NCI-H2029 treated with DMSO at 0.1 percent for 48 hours (cell line): Measurements from ENCODE around the gene RHOBTB1.
"Not testable (repeated sequence)": the region's sequence is repeated elsewhere in the genome, so short reads cannot be mapped to it uniquely, and the experiment has no call there.

Experiments used
- DNase-seq: peaks from one replicate; lab custom pipeline; 2025; lab: John Stamatoyannopoulos, UW

The RHOBTB1 gene, protein sequence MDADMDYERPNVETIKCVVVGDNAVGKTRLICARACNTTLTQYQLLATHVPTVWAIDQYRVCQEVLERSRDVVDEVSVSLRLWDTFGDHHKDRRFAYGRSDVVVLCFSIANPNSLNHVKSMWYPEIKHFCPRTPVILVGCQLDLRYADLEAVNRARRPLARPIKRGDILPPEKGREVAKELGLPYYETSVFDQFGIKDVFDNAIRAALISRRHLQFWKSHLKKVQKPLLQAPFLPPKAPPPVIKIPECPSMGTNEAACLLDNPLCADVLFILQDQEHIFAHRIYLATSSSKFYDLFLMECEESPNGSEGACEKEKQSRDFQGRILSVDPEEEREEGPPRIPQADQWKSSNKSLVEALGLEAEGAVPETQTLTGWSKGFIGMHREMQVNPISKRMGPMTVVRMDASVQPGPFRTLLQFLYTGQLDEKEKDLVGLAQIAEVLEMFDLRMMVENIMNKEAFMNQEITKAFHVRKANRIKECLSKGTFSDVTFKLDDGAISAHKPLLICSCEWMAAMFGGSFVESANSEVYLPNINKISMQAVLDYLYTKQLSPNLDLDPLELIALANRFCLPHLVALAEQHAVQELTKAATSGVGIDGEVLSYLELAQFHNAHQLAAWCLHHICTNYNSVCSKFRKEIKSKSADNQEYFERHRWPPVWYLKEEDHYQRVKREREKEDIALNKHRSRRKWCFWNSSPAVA

GRCh38 chr10:60944058-60944909 lies at the start of gene RHOBTB1:
Gene RHOBTB1 (minus strand): TSS chr10:60944185. CDS start chr10:60911542, 32,643 bp downstream.
- DNase-seq, result no peak

- no peak for DNase-seq
These were observed 48.7 kb upstream of the RHOBTB1 start for GRCh38 chr10:60992636-60993035.

- DNase-seq, result no peak
These were observed 46.7 kb upstream of the RHOBTB1 start for GRCh38 chr10:60990663-60991062.

- DNase-seq, result no peak
These were observed 45.5 kb upstream of the RHOBTB1 start for GRCh38 chr10:60989400-60989876.

GRCh38 chr10:60986791-60987190 lies 42.8 kb upstream of the RHOBTB1 start:
- DNase-seq, result no peak

- DNase-seq, result no peak
These were observed 42.0 kb upstream of the RHOBTB1 start for GRCh38 chr10:60985951-60986350.

DNA sequence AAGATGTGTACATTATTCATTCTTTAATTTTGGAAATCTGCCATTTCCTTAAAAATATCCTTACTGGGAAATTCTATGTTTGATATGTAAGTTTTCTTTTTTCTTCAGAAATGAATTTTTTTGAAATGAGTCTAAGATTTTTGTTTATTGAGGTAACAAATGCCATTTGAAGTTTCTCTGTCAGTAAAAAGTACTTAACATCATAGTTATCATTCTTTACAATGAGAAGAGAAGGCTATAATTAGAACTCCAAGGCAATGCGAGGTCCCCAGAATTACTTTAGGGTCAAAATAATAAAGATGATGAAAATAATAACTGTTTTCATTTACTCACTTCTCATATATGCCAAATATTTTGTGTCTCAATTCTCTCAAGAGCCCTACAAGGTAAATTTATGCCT lies 37.0 kb upstream of the RHOBTB1 start:
- DNase-seq, result no peak

- DNase-seq, result no peak
These were observed 35.7 kb upstream of the RHOBTB1 start for GRCh38 chr10:60979667-60980104.

DNA sequence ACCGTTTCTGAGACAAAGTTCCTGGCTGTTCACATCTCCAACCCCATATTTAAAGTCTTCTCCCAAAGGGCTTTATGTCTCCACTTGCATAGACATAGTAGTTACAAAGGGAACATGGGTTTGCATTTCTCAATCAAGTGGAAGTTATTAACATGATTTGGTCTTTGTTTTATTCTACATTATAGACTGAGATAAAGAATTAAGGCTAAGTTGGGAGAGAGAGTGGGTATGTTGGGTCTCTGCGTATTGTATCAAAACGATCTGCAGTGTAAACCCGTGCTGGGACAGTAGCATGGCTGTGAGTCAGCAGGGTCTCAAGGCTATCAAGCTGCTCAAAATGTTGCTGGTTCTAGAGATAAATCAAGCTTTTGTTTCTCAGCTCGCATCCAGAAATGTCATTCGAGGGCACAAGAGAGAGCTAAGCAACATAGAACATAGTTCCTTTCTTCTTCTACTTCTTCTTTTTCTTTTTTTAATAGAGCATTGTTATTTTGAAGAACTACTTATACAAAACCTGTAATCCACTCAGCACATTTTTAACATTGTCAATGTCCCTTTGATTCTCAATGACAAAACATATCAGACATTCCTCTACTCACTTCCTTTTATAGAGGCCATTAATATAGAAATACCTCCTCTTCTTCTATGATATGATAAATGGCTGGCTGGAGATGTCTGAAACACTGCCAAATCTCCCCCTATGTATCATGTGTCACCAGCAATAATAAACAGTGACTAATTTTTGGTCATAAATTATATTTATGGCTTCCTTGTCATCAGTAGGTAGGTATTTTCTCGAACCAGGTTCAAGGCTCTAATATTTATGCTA lies 34.5 kb upstream of the RHOBTB1 start:
- DNase-seq, result no peak

- DNase-seq, result no peak
These were observed 33.5 kb upstream of the RHOBTB1 start for GRCh38 chr10:60977161-60978122.

DNA sequence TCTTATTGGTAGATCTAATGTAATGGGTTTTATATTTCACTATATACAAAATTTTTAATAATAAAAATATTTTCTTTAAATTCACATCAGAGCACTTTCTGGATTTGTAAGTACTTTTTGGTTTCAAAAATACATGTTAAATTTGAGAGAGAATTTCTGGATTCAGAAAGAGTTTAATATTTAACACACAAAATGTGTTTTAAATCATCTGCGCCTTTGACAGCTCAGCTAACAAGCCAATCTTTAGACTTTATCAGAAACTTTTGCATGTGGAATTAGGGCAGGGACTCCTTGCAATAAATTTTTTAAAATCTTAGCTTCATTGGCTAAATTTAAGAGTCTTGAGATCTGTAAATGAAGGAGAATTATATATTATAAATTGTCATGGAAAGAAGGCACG lies 32.7 kb upstream of the RHOBTB1 start:
- DNase-seq, result no peak

GRCh38 chr10:60975716-60976115 lies 31.7 kb upstream of the RHOBTB1 start:
- no peak for DNase-seq

DNA sequence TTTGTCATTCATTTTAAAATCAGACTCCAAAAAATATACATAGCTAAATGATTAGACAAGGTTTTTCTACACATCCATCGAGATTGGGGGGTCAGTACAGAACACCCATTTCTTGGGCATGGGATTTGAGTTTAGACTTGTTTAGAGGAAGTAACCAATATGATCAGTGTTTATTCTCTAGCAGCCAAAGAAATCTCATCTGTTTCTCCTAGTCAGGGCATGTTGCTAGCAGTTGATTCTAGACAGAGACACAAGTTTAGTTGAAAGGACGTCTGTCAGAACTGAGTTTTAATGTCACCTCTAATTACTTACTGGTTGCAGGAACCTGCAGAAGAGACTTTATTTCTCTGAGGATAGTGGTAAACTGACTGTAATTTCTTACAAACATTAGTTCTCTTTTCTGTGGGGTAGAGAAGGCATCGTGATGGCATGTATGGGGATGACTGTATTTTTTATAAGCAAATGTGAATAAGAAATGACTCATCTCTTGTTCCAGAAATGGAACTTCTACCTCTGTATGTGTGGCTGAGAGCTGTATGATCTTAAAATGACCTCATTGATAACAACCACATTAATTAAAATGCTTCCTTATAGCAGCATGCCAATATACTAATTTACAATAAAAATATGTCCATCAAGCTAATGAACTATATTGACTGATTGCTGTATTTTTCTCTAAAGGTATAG lies 30.6 kb upstream of the RHOBTB1 start:
- no peak for DNase-seq

DNA sequence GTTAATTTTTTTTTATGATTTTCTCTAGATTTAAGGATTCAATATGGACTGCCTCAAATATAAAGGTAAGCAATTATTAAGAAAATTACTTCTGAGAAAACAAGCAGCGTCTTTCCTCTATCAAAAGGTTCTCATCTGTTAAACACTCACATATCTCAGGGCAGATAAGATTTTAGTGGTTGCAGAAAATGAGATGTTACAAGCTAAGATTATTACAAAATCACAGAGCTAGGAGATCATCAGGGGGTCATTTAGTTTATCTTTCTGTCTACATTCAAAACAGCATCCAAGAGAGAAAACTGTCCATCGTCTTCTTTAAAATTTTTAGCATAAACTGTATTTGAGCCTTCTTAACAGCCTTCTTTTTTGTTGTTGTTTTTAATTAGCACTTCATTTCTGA lies 29.1 kb upstream of the RHOBTB1 start:
- no peak for DNase-seq

- DNase-seq, result not testable (repeated sequence)
These were observed 28.2 kb upstream of the RHOBTB1 start for GRCh38 chr10:60972181-60972580.

GRCh38 chr10:60970526-60970925 lies 26.5 kb upstream of the RHOBTB1 start:
- no peak for DNase-seq

- DNase-seq, result no peak
These were observed 24.5 kb upstream of the RHOBTB1 start for GRCh38 chr10:60968504-60968903.

GRCh38 chr10:60967854-60968484 lies 24.0 kb upstream of the RHOBTB1 start:
- no peak for DNase-seq

DNA sequence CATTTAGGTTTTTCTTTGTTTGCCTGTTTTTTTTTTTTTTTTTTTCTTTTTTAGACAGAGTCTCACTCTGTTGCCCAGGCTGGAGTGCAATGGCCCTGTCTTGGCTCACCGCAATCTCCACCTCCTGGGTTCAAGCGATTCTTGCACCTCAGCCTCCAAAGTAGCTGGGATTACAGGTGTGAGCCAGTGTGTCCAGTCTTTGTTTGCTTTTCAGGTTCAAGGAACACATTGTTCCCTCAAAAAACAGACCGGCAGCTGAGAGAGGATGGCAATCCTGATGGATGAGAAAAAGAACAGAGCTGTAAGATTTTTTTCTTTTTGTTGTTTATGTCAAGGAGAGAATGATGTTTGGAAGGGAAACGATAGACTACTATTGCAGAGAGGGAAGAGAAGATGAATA lies 23.3 kb upstream of the RHOBTB1 start:
- DNase-seq, result no peak
